ENCODE results near the gene UFD1.

The UFD1 gene

DNA sequence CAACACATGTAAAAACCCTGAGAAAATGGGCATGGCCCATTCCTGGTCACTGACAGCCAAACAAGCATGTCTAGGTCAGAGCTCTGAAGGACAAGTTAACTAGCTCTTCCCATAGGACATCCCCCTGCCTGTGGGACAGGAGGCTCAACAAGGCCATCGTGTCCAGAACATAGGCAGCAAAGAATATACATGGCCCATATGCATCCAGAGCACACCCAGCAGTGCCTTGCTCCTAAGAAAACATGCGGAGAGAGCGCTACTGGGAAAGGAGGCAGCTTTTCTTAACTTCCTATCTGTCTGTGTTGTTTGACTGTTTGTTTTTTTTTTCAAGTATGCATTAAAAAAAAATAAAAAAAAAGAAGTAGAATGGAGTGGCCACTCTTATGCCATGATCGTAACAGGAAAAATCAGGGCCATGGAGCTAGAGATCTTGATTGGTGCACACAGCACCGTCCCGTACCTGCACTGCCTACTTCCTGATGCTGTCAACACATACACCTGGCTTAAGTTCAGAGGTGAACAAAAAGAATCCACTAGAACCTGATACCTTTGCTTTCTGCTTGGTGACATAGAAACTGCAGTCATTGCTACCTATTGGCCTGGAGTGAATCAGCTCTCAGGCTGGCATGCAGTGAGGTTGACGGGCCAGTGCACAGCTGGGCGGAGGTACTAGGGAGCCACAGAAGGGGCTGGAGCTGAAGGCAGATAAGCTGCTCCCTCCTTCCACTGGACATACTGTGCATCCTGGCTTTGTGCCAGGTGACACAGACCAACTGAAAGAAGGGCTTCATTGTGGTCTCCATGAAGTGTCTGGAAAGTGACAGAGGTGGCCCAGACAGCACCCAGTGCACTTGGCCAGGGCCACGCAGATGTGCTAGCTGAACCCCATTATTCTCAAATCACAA, 11.9 kb downstream of the UFD1 start:
- no peak for DNase-seq

DNA sequence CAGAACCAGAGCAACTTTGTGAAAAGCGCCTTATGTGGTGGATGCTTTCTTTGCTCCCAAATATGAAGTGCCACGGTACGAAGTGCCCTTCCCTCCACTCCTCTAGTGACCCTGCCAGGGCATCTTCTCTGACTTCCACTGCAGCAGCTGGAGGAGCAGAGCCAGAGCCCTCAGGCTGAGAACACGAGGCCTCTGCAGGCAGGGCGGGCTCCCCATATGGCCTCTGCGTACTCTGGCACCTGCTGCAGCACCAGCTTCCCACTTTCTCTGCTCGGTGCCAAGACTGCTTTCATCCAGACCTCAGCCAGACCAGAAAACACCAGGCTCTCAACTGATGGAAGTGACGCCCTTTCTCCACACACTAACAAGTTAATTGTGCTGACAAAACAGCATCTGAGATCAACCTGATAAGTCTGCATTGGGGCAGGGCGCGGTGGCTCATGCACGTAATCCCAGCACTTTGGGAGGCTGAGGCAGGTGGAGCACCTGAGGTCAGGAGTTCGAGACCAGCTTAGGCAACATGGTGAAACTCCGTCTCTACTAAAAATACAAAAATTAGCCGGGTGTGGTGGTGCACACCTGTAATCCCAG, 12.8 kb downstream of the UFD1 start:
- DNase-seq, result no peak

DNA sequence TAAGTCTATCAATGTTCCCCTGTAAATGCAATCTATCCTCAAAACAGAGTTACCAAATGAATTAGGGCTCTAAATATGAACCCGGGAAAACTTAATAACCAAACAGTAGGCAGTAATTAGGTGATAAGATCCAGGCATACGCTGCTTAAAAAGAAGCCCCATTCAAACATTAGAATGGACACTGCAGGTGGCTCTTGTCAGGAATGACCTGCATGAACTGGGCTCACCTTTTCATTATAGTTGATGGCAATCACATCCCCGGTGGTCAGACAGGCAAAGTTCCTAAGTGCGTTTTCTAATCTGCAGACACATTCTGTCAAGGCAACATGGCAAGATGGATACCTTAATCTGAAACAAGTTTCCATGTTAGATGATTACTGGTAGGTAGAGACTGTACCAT, 14.0 kb downstream of the UFD1 start:
- no peak for DNase-seq

DNA sequence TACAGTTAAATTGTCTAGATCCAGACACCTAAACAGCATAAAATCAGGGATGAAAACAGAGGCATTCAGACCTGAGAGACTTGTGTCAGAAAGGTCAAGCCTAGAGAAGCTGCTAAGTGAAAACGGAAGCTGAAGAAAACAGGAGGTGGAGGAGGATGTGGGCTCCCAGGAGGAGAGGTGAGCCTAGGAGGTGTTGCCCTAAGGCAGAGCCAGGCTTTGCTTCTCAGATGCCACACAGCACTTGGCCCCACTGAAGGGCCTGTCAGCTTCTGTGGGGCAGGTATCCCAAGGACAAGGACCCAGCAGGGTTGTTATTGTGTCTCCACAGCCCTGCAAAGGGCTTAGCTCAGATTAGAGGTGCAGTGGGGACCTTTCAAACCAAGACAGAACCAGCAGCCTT, 14.4 kb downstream of the UFD1 start:
- no peak for DNase-seq

DNA sequence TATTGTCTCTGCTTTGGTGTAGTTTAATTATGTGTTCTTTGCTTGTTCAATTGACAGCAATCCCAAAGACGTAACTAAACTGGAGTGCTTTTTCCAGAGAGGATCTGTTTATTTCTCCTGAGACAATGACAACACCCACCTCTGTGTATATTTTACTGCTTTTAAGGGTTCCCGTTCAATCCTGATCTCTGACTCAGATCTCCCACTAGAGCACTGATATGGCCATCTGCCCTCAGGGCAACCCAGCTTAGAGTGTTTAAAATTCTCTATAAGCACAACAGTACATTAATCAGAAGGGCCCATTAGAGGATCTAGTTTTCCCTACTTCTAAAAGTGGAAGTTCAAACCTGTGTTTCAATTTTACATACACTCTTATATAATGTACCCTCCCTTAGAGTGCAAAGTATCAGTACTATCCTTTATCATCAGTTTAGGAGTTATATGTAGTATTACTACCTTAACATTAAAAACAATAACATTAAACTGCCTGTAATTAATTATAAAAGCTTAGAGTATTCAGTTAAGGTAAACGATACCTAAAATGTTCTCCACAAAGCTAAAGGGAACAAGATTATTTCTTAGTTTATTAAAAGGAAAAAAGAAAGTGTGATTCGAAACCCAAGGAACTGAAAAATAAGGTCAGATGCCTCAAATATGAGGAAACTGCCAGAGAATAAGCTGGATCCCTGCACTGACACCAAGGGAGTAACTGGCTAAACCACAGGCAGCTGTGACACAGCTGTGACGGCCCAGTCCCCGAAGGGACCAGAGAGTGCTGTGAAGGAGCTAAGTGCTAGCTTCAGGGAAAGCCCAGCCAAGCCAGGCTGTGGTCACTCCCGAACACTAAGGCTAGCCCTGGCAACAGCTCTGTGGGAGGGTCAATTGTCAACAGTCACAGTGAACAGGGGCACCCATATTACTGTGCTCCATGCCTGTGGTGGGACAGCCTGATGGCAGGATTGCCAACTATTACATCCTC, 15.2 kb downstream of the UFD1 start:
- DNase-seq, result no peak

DNA sequence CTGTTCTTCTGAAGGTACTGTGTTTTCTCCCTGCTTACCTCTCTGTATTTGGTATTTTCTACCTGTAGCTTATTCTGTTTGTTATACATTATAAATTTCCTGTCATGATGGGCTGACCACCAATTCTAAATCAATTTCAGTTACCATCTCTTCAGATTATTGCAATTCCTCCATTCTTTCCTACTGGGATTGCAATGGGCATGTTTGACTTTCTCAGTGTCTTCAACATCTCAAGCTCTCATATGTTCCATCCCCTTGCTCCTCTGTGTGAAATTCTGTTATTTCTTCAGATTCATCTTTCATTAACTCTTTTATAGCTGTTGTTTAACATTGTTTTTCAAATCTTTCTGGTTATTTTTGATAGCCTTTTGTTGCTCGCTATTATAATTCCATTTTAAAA, 16.0 kb downstream of the UFD1 start:
- no peak for DNase-seq

DNA sequence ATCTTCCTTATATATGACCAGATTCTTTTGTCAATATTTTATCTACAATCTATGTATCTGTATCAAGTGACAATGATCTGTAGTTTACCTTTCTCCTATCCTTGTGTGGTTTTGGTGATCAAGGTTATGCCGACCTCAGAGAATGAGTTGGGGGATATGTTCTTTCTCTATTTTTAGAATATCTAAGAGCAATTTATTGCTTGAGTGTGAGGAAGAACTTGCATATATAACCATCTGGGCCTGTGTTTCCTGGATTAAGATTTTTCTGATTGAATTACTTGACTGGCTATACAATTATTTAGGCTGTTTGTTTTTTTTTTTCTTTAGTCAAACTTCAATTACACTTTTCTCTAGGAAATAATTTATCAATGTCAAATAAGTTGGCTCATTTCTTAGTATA, 17.5 kb downstream of the UFD1 start:
- no peak for DNase-seq

DNA sequence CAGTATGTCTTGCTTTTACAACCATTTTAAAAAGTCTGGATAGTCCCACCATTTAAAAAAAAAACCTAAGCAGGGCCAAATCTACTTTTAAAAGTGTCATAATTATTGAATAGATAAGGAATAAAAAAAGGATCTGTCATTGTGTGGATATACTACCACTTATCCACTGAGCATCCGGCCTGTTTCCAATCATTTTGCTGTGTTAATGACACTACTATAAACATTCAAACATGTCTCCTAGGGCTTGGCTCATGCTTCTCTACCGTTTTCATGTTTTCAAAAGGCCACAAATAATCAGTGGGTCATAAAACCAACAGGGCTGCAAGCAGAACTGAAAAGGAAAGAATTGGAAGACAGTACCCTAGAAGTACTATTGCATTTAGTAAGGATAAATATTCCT, 19.0 kb downstream of the UFD1 start:
- DNase-seq, result no peak

DNA sequence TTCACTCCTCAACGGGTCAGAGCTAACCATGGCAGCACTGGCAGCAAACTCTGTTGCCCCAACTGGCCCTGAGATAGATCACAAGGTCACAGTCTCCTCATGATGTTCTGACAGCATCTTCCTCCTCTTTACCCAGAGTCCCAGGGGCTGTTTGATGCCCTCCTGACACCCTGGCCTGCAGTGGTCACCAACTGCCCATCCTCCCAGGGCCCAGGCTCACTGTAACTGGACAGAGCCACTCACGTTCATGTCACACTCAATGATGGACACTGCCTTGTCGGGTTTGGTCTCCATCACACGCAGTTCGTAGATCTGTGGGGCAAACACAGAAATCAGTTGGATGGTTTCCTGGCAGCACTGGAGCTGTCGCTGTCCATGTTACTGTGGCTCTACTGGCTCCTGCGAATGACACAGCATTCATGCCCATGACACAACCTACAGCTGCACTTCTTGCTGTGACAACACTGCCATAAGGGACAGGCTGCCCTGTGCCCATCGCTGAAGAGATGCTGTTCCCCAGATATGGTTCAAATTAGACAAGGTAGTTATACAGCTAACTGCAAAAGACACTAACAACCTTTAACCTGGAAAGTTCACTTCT, 21.1 kb downstream of the UFD1 start:
- no peak for DNase-seq

DNA sequence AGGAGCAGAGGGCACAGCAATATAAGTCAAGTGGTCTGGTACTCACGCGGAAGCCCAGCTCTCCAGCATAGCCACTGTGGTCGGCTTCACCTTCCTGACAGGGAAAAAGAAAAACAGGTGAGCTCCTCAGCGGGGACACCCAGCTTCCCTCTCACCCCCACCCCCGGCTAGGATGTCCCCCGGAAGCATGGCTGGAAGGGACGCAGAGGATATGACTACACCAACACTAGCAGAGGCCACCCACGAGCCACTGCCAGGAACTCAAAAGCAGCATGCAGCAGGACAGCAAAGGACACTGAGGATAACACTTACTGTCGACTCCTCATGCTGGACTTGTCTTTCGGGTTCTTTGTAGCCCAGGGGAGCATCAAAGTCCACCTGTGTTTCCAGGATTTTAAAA, 22.5 kb downstream of the UFD1 start:
- no peak for DNase-seq

DNA sequence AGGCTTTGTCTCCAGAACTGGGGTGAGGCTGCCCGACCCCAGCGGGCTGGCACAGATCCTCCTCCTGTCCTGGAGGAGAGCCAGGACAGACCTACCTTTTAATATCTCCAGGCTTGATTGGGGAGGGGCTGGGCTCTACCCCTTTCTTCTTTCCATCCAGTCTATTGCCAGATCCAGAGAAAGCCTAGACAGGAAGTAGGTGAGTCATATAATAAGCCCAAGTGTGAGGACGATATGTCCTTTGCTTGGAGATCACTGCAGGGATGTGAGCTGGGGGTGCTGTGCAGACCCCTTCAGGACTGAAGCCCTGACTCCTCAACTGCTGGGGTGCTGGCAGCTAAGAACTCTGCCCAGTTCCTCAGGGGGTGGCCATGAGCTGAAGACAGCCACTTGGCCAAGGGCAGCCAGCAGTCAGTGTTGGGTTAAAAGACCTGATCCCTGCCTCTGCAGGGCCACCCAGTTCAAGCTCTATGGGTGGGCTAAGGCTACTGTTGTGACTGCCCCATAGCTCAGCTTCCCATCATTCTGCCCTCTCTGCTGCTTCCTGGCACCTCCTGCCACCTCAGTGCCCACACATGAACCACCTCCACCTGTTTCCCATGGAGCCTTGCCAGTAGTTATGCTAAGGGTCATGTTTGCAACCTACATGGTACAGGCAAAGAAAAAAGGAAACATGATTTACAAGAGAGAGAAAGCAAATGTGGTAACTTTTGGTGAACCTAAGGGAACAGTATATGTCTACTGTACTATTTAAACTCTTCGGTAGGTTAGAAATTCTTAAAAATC, 23.2 kb downstream of the UFD1 start:
- no peak for DNase-seq

DNA sequence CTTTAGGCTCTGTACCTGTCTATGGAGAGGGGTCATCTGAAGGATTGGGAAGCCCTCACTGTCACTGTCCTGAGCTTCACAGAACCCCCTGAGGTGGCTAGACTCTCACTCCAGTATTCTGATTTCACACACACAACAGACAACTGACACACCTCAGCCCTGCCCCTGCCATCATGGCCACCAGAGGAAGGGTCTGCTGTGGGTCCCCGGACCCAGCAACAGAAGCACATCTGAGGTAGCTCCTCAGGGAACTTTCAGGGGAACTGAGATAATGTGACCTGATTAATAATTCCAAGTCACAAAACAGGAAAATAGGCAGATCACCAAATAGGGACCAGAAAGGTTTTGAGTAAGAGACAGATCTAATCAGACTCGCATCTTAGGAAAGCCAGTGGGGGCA, 24.0 kb downstream of the UFD1 start:
- no peak for DNase-seq

DNA sequence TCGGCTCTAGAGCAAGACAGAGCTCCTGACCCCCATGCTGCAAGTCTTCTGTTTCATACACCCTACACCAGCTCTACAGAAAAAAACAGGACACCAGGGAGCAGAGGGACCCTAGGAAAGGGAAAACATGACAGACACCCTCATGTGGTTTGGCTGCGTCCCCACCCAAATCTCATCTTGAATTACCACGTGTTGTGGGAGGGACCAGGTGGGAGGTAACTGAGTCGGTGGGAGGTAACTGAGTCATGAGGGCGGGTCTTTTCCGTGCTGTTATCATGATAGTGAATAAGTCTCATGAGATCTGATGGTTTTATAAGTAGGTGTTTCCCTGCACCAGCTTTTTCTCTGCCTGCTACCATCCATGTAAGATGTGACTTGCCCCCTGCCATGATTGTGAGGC, 24.8 kb downstream of the UFD1 start:
- DNase-seq, result no peak

DNA sequence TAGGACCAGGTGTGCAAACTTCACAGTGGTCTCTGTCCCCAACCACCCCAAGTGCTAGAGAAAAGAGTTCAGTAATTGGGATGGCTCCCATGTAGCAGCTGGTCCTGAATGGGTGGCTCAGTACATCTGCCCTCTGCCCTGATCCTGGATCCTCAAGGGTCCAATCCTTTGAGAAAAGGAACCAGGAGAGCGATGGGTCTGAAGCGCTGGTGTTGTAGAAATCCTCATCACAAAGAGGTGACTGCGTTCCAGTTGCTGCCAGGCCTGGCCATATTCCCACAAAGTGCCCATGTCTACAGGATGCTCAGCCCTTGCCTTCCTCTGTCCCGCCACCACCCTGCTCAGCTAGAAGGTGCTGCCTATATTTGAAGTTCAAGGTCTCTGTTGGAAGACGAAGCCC, 25.3 kb downstream of the UFD1 start:
- no peak for DNase-seq

DNA sequence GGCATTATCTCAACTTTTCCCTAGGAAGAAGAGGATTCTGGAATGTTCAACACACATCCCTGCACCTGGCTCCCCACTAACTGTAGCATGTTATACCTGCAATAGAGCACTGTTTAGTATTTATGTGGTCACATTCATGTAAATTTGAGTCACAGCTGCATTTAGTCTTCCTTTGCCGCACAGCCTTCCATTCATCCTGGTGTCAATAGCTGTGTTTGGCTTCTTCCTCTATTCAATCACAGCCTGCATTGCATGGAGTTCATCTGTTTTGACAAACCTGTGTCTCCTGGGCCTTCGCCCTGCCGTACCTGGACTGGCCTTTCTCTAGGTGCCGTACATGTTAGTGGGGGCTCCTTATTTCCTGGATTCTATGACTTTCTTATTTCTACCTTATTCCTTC, 27.4 kb downstream of the UFD1 start:
- no peak for DNase-seq

DNA sequence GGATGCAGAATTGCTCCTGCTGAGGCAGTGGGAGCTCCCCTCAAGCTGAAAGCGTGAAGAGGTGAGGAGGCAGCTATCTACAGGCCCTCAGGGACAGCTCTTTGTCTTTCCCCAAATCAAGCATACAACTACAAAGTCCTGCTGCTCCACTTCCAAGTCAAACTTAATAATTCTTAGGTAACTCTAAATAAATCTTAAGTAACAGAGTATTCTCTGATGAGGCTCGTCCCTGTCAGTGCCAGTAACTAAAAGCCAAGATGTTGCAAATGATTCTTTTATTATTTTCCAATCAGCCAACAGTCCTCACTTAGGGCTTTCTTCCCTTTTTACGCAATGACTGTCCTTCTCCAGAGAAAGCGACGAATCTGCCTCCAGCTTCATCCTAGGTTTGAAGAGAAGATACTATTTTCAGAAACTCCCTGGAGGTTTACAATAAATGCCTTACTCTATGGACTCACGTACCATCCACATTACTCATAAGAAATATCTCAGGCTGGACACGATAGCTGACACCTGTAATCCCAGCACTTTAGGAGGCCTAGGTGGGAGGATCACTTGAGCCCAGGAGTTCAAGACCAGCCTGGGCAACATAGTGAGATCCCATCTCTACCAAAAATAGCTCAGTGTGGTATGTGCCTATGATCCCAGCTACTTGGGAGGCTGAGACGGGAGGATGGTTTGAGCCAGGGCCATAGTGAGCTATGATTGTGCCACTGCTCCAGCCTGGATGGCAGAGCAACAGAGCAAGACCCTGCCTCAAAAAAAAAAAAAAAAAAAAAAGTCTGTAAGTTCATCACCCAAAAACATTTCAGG, 28.4 kb downstream of the UFD1 start:
- DNase-seq, result no peak

DNA sequence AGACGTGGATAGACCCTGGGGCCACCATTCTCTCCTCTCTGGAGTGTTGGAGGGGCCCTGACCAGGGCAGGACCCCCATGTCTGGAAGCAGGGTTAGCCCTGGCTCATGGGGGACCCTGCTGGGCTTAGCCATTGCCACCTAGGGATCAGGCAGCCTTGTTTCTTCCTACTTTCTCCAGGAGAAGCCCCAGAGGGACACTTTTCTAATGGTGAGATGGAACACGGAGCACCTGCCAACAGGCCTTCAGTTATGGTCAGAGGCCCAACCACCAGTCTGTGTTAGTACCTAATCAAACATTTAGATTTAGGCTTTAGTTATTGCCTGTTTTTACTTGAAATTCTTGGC, 29.6 kb downstream of the UFD1 start:
- DNase-seq, result no peak

DNA sequence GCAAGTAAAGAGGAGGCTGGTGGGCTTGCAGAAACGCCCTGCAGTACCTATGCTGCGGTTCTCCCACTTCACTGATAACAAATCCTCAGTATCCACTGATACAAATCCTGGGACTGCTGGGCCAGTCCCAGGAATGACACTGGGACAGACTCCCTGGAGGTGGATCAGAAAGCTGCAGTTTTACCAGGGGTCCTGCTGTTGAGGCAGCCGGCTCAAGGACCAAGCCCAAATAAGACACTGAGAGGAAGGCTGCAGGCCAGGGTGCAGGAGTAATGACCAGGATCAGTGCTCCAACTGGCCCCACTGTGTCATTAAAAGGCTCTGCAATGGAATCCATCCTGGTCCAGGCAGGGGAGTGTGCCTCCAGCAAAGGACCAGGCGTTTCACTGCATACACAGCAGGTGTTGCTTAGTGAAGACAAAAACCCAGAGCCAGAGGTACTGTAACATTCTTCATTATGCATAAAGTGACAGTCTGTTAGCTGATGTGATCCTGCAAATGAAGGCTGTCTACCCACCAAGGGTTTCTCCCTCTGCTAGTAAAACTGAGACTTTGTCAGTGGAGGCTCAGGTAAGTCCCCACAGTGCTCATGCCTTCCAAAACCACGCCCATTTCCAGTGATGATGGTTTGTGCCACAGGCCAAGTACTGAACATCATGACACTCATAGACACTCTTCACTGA, 30.1 kb downstream of the UFD1 start:
- DNase-seq, result no peak

DNA sequence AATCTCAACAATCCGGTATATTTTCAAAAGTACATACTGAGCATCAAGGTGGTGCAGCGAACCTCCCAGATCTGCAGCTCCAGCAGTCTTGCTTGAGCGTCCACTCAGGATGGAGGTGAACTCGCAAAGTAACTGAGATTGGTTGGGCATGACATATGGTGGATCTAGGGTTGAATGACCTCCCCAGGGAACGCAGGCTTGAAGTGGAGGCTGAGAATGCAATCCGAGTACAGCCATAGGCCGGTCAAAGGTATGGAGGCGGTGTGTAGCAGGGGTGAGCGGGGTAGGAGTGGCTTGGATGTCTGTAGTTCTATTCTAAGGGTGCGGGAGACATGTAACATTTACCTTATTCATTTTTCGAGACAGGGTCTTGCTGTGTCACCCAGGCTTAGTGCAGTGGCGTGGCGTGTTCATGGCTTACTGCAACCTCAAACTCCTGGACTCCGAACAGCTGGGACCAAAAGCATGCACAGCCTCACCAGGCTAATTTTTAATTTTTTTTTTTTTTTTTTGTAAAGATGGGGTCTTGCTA, 30.9 kb downstream of the UFD1 start:
- peak; percentile 76 for DNase-seq

DNA sequence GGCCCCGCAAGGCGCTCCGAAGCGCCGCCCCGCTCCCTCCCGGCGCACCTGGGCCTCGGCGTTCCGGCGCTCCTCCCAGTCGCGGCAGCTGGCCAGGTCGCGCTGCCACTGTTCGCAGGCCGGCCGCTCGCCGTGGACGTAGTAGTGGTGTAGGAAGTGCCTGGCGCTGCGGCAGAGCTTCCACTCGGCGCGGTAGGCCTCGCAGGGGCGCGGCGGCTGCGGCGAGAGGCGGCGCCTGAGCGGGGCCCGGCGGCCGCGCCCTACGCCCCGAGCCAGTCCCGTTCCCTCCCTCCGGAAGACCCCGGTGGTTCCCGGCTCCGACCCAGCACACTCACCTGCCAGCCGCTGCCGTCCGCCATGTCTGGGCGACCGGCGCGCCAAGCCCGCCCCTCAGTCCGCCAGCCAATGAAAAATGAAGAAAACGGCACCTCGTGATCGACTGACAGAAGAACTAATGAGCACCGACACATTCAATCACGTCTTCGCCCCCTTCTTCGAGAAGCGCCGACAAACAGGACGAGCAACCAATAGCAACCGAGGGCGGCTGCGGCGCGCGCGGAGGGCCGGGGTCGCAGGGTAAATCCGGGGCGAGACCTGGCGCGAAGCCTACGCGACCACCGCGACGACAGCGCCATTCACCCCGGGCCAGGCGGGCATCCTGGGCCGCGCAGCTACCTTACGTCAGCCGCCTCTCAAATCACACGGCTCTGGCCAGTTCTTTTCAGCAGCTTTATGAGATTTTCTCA, 31.5 kb downstream of the UFD1 start, which contains the start of gene C22orf39:
TSS of gene C22orf39 (minus strand) at position 382 of the 746 bp plus-strand sequence. CDS start at position 359, 23 bp downstream.
- DNase-seq, result peak; percentile 83

Data from NCI-H510A treated with DMSO at 0.1 percent for 48 hours (cell line).